Right lobe of liver (tissue), 4 donors: ENCODE data around the gene TPO.

Experiments used
- CTCF ChIP-seq, 4 donors: fragments of 200-600 bp in 3 of 4; fragments of 450-650 bp in 1 of 4; IDR thresholded peaks; one replicate each; pipeline versions ENCODE4 v1.5.1 to v1.8.0; 2016 to 2022; ENCODE audit warnings: antibody characterized with exemption in 4 of 4, mild to moderate bottlenecking in 2 of 4
- POLR2A ChIP-seq: fragments of 450-650 bp; IDR thresholded peaks from one replicate; pipeline ENCODE4 v1.6.1; 2017; ENCODE audit warnings: antibody characterized with exemption, mild to moderate bottlenecking
- donor health status: DM: no; HTN: no; CAD: no.
- donor health status: DM: no; HTN: no; CAD: no.
- donor health status: DM: no; HTN: yes; CAD: no.

GRCh38 chr2:1516798-1517060 lies 103.5 kb downstream of the TPO start:
- no peak for TF ChIP-seq POLR2A
- no peak for TF ChIP-seq CTCF (IDR thresholded peaks at IDR 0.05)
